Rectal smooth muscle tissue (tissue), 1 donor: Measurements from ENCODE around the gene DIRAS1.

Experiments used
- H3K27ac ChIP-seq: one replicate; pipeline ENCODE4 v1.7.0; 2013; ENCODE audit warnings: low read depth, low read length, inconsistent platforms
- H3K27me3 ChIP-seq: one replicate; pipeline ENCODE4 v1.7.0; 2013; ENCODE audit warnings: low read length; ENCODE audit not compliant: control insufficient read depth, insufficient read depth
- H3K36me3 ChIP-seq: one replicate; pipeline ENCODE4 v1.7.0; 2013; ENCODE audit warnings: low read length; ENCODE audit not compliant: control insufficient read depth, insufficient read depth
- H3K4me1 ChIP-seq: one replicate; pipeline ENCODE4 v1.7.0; 2013; ENCODE audit warnings: low read length; ENCODE audit not compliant: control insufficient read depth, insufficient read depth
- H3K4me3 ChIP-seq: one replicate; pipeline ENCODE4 v1.7.0; 2013; ENCODE audit warnings: low read length
- H3K9ac ChIP-seq: one replicate; pipeline ENCODE4 v1.7.0; 2013; ENCODE audit warnings: low read length

Gene DIRAS1

GRCh38 chr19:2750808-2751437 is 29.8 kb upstream of the DIRAS1 start:
- no peak overlapping the region for H3K4me3 ChIP-seq
- no peaks in the 10 kb centered on the region for H3K27me3 ChIP-seq

GRCh38 chr19:2747349-2747748 is 26.2 kb upstream of the DIRAS1 start:
- no peaks in the 10 kb centered on the region for H3K36me3 ChIP-seq
- H3K27me3 ChIP-seq, result no peaks in the 10 kb centered on the region
- no peak overlapping the region for H3K27ac ChIP-seq
- H3K9ac ChIP-seq, result no peak overlapping the region
- no peak overlapping the region for H3K4me3 ChIP-seq
- H3K4me1 ChIP-seq, result no peaks in the 10 kb centered on the region

More at GRCh38 chr19:2750808-2751437, 29.8 kb upstream of the DIRAS1 start:
- Histone ChIP-seq H3K4me1 (no peaks in the 10 kb centered on the region), H3K36me3 (peaks cover 8% of the 10 kb centered on the region), H3K27ac (no peak overlapping the region), H3K9ac (no peak overlapping the region)

GRCh38 chr19:2744113-2744512 is 22.9 kb upstream of the DIRAS1 start:
- Histone ChIP-seq H3K27ac (no peak overlapping the region), H3K9ac (no peak overlapping the region)

GRCh38 chr19:2743099-2743498 is 21.9 kb upstream of the DIRAS1 start:
- H3K27me3 ChIP-seq, result no peaks in the 10 kb centered on the region
- no peak overlapping the region for H3K9ac ChIP-seq
- no peak overlapping the region for H3K27ac ChIP-seq
- H3K4me1 ChIP-seq, result peaks cover 5% of the 10 kb centered on the region
- H3K36me3 ChIP-seq, result no peaks in the 10 kb centered on the region
- H3K4me3 ChIP-seq, result no peak overlapping the region

More at GRCh38 chr19:2744113-2744512, 22.9 kb upstream of the DIRAS1 start:
- Histone ChIP-seq H3K4me1 (peaks cover 3% of the 10 kb centered on the region), H3K36me3 (no peaks in the 10 kb centered on the region), H3K27me3 (no peaks in the 10 kb centered on the region), H3K4me3 (no peak overlapping the region)

- Histone ChIP-seq H3K9ac (no peak overlapping the region), H3K4me1 (peaks cover 5% of the 10 kb centered on the region), H3K27ac (no peak overlapping the region), H3K27me3 (no peaks in the 10 kb centered on the region), H3K4me3 (no peak overlapping the region), H3K36me3 (peaks cover 7% of the 10 kb centered on the region)
Measured at GRCh38 chr19:2740314-2740656, 19.1 kb upstream of the DIRAS1 start.

GRCh38 chr19:2739602-2740313 is 18.6 kb upstream of the DIRAS1 start, which contains the start of gene SLC39A3:
Gene SLC39A3, minus strand, starts transcription at chr19:2740017. Its CDS starts 2,760 bp downstream, at chr19:2737257.
- Histone ChIP-seq H3K27me3 (no peaks in the 10 kb centered on the region), H3K9ac (peak within 1 kb of the TSS; percentile 6), H3K4me1 (peaks cover 5% of the 10 kb centered on the region), H3K27ac (no peak within 1 kb of the TSS), H3K36me3 (peaks cover 7% of the 10 kb centered on the region), H3K4me3 (peak within 1 kb of the TSS; percentile 71)

GRCh38 chr19:2736550-2737190 is 15.5 kb upstream of the DIRAS1 start:
- Histone ChIP-seq H3K27me3 (no peaks in the 10 kb centered on the region), H3K4me3 (no peak overlapping the region), H3K36me3 (peaks cover 7% of the 10 kb centered on the region), H3K9ac (no peak overlapping the region), H3K4me1 (peaks cover 5% of the 10 kb centered on the region), H3K27ac (no peak overlapping the region)

GRCh38 chr19:2735374-2735773 is 14.2 kb upstream of the DIRAS1 start:
- Histone ChIP-seq H3K27ac (no peak overlapping the region), H3K9ac (no peak overlapping the region), H3K27me3 (no peaks in the 10 kb centered on the region), H3K36me3 (peaks cover 7% of the 10 kb centered on the region), H3K4me3 (no peak overlapping the region), H3K4me1 (peaks cover 5% of the 10 kb centered on the region)

- H3K4me1 ChIP-seq, result peaks cover 5% of the 10 kb centered on the region
- H3K27me3 ChIP-seq, result no peaks in the 10 kb centered on the region
- peaks cover 7% of the 10 kb centered on the region for H3K36me3 ChIP-seq
- H3K27ac ChIP-seq, result no peak overlapping the region
- no peak overlapping the region for H3K4me3 ChIP-seq
- no peak overlapping the region for H3K9ac ChIP-seq
Measured at GRCh38 chr19:2734589-2735288, 13.6 kb upstream of the DIRAS1 start.

- Histone ChIP-seq H3K9ac (no peak overlapping the region), H3K27me3 (no peaks in the 10 kb centered on the region), H3K4me3 (no peak overlapping the region), H3K4me1 (peaks cover 1% of the 10 kb centered on the region), H3K27ac (no peak overlapping the region), H3K36me3 (peaks cover 7% of the 10 kb centered on the region)
Measured at GRCh38 chr19:2733930-2734588, 12.9 kb upstream of the DIRAS1 start.

- peaks cover 7% of the 10 kb centered on the region for H3K36me3 ChIP-seq
Measured at GRCh38 chr19:2732883-2733282, 11.7 kb upstream of the DIRAS1 start.

More at GRCh38 chr19:2732883-2733282, 11.7 kb upstream of the DIRAS1 start:
- Histone ChIP-seq H3K27me3 (no peaks in the 10 kb centered on the region), H3K9ac (no peak overlapping the region), H3K4me3 (no peak overlapping the region), H3K27ac (no peak overlapping the region), H3K4me1 (no peaks in the 10 kb centered on the region)
